Uterus (tissue), 4 donors: ENCODE measurements around the gene INTS1. TPM values are rescaled to one million over a fixed set of nuclear protein-coding genes. Genes with fewer than 3 reads are reported as not detected.

Source experiments
- DNase-seq, 2 donors: peaks; one replicate each; pipeline ENCODE4 v3.0.0-alpha.2; 2019 to 2020
- H3K27ac ChIP-seq, 2 donors: fragments of 200-600 bp; sonication (generic); 1 replicate in 1 of 2; 2 replicates in 1 of 2; pipeline ENCODE4 v1.5.1; 2016 to 2018
- H3K27me3 ChIP-seq, 2 donors: fragments of 200-600 bp; sonication (generic); one replicate each; pipeline ENCODE4 v1.5.1; 2018 to 2019; ENCODE audit warnings: control low read depth in 1 of 2
- H3K36me3 ChIP-seq, 2 donors: fragments of 200-600 bp; sonication (generic); one replicate each; pipeline ENCODE4 v1.5.1; 2019; ENCODE audit warnings: control low read depth in 1 of 2
- H3K4me1 ChIP-seq, 2 donors: fragments of 200-600 bp; sonication (generic); one replicate each; pipeline ENCODE4 v1.5.1; 2018 to 2019; ENCODE audit warnings: control low read depth in 1 of 2
- H3K4me3 ChIP-seq, 2 donors: fragments of 200-600 bp; sonication (generic); 1 replicate in 1 of 2; 2 replicates in 1 of 2; pipeline ENCODE4 v1.5.1; 2018 to 2019; ENCODE audit warnings: mild to moderate bottlenecking in 1 of 2
- H3K9me3 ChIP-seq, 2 donors: fragments of 200-600 bp; sonication (generic); one replicate each; pipeline ENCODE4 v1.5.1; 2019; ENCODE audit warnings: control low read depth in 1 of 2
- CTCF ChIP-seq, 4 experiments: fragments of 200-600 bp in 2 of 4; fragments of 450-650 bp in 2 of 4; sonication (generic) in 2 of 4; IDR thresholded peaks; one replicate each; pipeline ENCODE4 v1.5.1; 2016 to 2019; ENCODE audit warnings: antibody characterized with exemption in 4 of 4, mild to moderate bottlenecking in 2 of 4, moderate library complexity in 1 of 4
- POLR2A ChIP-seq, 2 donors: fragments of 450-650 bp; IDR thresholded peaks; one replicate each; pipeline ENCODE4 v1.6.1; 2016; ENCODE audit warnings: antibody characterized with exemption in 2 of 2, mild to moderate bottlenecking in 1 of 2, moderate library complexity in 1 of 2
- intact Hi-C: fragments of 100-400 bp; cut with DNase I; formaldehyde crosslinking; loops from one replicate; pipeline ENCODE4 v1.15.1; 2023; ENCODE audit warnings: low total_unique reads
- total RNA-seq, 4 donors: library from RNA; depleted of rRNA in 3 of 4; stranded (reverse); fragments of >200 nt in 3 of 4; gene quantifications; one replicate each; pipeline versions ENCODE4 v1.1.0 to v1.2.4, GENCODE V29; 2014 to 2023
- donor health status: DM: yes; HTN: yes; CAD: no.

INTS1 gene
- total RNA-seq, 4 donors from 2014 or later = 8.2 to 68.9 (median 30.3) TPM

DNA sequence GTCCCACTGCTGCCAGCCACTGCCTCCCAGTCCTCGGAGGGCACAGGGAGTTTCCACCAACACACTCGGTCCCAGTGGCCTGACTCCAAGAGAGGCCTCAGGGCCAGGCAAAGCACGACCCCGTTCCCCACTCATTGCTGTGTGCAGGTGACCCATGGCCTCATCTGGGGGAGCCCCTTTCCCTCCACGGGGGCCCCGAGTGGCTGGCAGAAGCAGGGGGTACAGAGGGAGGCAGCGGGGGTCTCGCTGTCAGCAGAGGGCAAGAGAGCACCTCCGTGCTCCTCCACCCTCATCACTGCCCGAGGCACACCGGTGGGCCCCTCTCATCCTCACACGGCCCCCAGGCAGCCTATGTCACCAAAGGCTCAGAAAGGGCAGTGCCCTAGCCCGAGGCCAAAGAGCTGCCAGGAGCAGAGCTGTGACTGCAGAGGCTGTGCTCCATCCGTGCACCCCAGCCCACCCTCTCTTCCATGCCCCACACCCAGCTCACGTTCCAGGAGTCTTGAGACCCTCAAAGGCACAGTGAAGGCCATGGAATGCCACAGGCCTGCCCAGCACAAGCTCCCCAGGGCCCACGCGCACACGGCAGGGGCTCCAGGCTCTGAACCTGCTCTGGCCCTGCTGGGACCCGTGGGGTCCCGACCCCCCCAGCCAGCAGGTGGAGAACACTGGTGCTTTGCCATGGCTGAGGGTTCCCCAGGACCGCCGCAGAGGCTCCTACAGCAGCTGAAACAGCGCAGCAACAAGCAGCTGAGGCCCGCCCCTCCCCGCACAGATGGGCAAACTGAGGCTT, 70.9 kb downstream of the INTS1 start:
- intact Hi-C loops = no loop called here
- no peak for TF ChIP-seq POLR2A (IDR thresholded peaks at IDR 0.05)
- no peak for TF ChIP-seq CTCF (IDR thresholded peaks at IDR 0.05)
- no peaks in the 10 kb centered on the region for H3K4me1 ChIP-seq
- no peaks in the 10 kb centered on the region for H3K9me3 ChIP-seq
- no peak overlapping the region for H3K27ac ChIP-seq
- no peak overlapping the region for H3K4me3 ChIP-seq
- peaks cover 3 to 6% of the 10 kb centered on the region in 2 donors for H3K27me3 ChIP-seq
- H3K36me3 ChIP-seq = no peaks in the 10 kb centered on the region
- DNase-seq = no peak

- intact Hi-C loops = no loop called here
- peaks cover 3 to 6% of the 10 kb centered on the region in 2 donors for H3K27me3 ChIP-seq
Measured at GRCh38 chr7:1432411-1433082, 71.6 kb downstream of the INTS1 start.

GRCh38 chr7:1431634-1432380, 72.4 kb downstream of the INTS1 start:
- DNase-seq = no peak
- no peak overlapping the region for H3K4me3 ChIP-seq

More at GRCh38 chr7:1432411-1433082, 71.6 kb downstream of the INTS1 start:
- no peak overlapping the region for H3K4me3 ChIP-seq
- H3K27ac ChIP-seq = no peak overlapping the region
- TF ChIP-seq POLR2A (IDR thresholded peaks at IDR 0.05) (no peak), CTCF (IDR thresholded peaks at IDR 0.05) (peak; percentile 83 to 94 (median 88))
- no peaks in the 10 kb centered on the region for H3K4me1 ChIP-seq
- DNase-seq = peak; percentile 61 to 67
- H3K36me3 ChIP-seq = no peaks in the 10 kb centered on the region
- H3K9me3 ChIP-seq = no peaks in the 10 kb centered on the region

DNA sequence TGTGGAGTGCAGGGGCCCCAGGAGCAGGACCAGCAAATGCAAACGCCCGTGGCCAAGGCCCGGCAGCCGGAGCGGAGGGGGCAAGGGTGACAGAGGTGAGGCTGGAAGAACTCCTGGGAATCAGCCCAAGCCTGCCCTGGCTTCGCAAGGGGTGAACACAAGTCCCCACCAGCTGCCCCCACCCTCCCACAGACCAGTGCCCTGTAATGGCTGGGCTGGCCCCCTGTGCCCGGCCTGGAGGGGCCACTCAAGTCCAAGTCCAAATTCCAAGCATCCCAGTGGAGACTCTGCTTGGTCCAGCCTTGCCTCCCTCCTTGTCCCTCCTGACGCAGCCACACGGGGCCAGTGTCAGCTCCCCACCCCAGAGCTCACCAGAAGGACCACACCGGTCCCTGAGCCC, 73.0 kb downstream of the INTS1 start:
- Histone ChIP-seq H3K9me3 (no peaks in the 10 kb centered on the region), H3K4me3 (no peak overlapping the region), H3K27me3 (peaks cover 3 to 6% of the 10 kb centered on the region in 2 donors), H3K4me1 (no peaks in the 10 kb centered on the region), H3K27ac (no peak overlapping the region), H3K36me3 (no peaks in the 10 kb centered on the region)
- intact Hi-C loops = no loop called here
- DNase-seq = no peak
- TF ChIP-seq CTCF (IDR thresholded peaks at IDR 0.05) (no peak), POLR2A (IDR thresholded peaks at IDR 0.05) (no peak)

More at GRCh38 chr7:1431634-1432380, 72.4 kb downstream of the INTS1 start:
- TF ChIP-seq POLR2A (IDR thresholded peaks at IDR 0.05) (no peak), CTCF (IDR thresholded peaks at IDR 0.05) (no peak)
- Histone ChIP-seq H3K9me3 (no peaks in the 10 kb centered on the region), H3K27ac (no peak overlapping the region), H3K4me1 (no peaks in the 10 kb centered on the region), H3K27me3 (peaks cover 3 to 6% of the 10 kb centered on the region in 2 donors), H3K36me3 (no peaks in the 10 kb centered on the region)
- intact Hi-C loops = no loop called here
